ENCODE data around the gene LGR4.

DNA sequence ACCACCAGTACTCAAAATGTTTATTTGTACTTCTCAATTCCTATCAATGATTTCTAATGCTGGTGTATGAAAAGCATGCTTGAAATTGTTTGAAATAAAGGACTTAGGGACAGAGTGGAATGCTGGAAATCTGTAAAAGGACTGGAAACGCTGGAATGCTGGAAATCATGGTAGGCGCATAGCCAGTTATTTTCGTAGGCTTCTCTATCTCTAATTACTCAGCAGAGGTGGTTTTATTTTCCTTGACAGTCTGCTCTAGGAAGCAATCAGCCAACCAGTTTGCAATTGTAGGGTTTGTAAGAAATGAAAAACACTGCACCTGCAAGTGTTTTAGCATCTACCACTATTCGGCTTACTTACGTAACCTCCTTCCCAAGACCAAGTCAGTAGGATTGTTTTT is 33.2 kb upstream of the LGR4 start:
- TF ChIP-seq, protein P1, sequence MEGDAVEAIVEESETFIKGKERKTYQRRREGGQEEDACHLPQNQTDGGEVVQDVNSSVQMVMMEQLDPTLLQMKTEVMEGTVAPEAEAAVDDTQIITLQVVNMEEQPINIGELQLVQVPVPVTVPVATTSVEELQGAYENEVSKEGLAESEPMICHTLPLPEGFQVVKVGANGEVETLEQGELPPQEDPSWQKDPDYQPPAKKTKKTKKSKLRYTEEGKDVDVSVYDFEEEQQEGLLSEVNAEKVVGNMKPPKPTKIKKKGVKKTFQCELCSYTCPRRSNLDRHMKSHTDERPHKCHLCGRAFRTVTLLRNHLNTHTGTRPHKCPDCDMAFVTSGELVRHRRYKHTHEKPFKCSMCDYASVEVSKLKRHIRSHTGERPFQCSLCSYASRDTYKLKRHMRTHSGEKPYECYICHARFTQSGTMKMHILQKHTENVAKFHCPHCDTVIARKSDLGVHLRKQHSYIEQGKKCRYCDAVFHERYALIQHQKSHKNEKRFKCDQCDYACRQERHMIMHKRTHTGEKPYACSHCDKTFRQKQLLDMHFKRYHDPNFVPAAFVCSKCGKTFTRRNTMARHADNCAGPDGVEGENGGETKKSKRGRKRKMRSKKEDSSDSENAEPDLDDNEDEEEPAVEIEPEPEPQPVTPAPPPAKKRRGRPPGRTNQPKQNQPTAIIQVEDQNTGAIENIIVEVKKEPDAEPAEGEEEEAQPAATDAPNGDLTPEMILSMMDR (IDR thresholded peaks at IDR 0.05), result no peak
- TF ChIP-seq POLR2A (IDR thresholded peaks at IDR 0.05), result no peak

Data from uterus (tissue), 2 donors.